Activated CD8-positive, alpha-beta memory T cell treated with anti-CD3 and anti-CD28 coated beads, Interleukin-2, amount 50 U/mL, for 24 hours (primary cell): ENCODE data around the gene BCORL1.
A peak's percentile ranks its signal among the peaks of the same experiment; 100 is the strongest.

Experiments
- DNase-seq: peaks from one replicate; pipeline ENCODE4 v3.0.0-alpha.2; 2020; ENCODE audit errors: extremely low read depth

The BCORL1 gene

GRCh38 chrX:130009658-130010223 is 27.3 kb downstream of the BCORL1 start:
- DNase-seq = no peak

GRCh38 chrX:130012683-130013082 is 30.2 kb downstream of the BCORL1 start:
- no peak for DNase-seq

DNA sequence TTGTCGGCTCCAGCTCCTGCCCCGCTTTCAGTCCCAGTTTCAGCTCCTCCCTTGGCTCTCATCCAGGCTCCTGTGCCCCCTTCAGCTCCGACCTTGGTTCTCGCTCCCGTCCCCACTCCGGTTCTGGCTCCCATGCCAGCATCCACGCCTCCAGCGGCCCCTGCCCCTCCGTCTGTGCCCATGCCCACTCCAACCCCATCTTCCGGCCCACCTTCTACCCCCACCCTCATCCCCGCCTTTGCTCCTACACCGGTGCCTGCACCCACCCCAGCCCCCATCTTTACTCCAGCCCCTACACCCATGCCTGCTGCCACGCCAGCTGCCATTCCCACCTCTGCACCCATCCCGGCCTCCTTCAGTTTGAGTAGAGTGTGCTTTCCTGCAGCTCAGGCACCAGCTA is 31.2 kb downstream of the BCORL1 start:
- DNase-seq = no peak

DNA sequence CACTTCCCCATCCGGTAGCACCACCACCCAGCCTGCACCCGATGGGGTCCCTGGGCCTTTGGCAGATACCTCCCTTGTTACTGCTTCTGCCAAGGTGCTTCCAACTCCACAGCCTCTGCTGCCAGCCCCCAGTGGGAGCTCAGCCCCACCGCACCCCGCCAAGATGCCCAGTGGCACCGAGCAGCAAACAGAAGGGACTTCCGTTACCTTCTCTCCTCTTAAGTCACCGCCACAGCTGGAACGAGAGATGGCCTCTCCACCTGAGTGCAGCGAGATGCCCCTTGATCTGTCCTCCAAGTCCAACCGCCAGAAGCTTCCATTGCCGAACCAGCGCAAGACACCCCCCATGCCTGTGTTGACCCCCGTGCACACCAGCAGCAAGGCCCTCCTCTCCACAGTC is 31.9 kb downstream of the BCORL1 start:
- DNase-seq = no peak

DNA sequence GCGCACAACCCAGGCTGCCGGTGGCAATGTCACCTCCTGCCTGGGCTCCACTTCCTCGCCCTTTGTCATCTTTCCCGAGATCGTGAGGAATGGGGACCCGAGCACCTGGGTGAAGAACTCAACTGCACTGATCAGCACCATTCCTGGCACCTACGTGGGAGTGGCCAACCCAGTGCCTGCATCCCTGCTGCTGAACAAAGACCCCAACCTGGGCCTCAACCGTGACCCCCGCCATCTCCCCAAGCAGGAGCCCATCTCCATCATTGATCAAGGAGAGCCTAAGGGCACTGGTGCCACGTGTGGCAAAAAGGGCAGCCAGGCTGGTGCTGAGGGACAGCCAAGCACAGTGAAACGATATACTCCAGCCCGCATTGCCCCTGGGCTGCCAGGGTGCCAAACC is 32.3 kb downstream of the BCORL1 start:
- no peak for DNase-seq

DNA sequence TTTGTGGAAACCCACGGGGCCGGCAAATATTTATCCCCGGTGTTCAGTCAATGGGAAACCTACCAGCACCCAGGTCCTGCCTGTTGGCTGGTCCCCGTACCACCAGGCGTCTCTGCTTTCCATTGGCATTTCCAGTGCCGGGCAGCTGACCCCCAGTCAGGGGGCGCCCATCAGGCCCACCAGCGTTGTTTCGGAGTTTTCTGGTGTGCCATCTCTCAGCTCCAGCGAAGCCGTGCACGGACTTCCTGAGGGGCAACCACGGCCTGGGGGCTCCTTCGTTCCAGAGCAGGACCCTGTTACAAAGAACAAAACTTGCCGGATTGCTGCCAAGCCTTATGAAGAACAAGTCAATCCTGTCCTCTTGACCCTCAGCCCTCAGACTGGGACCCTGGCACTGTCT is 32.7 kb downstream of the BCORL1 start:
- no peak for DNase-seq

DNA sequence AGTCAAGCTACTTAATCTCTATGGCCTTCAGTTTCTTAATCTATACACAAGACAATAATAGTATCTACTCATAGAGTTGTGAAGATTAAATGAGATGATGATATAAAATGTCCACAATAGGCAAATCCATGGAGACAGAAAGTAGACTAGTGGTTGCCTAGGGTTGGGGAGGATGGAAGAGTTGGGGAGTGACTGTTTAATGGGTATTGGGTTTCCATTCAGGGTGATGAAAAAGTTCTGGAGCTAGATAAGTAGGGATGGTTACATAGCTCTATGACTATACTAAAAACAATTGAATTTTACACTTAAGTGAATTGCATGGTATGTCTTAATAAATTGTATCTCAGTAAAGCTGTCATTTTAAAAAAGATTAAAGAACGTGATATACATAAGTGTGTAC is 35.7 kb downstream of the BCORL1 start:
- DNase-seq = no peak

- DNase-seq = no peak
Measured at GRCh38 chrX:130020661-130021324, 38.4 kb downstream of the BCORL1 start.

GRCh38 chrX:130024127-130024526 is 41.7 kb downstream of the BCORL1 start:
- peak; percentile 28 for DNase-seq

DNA sequence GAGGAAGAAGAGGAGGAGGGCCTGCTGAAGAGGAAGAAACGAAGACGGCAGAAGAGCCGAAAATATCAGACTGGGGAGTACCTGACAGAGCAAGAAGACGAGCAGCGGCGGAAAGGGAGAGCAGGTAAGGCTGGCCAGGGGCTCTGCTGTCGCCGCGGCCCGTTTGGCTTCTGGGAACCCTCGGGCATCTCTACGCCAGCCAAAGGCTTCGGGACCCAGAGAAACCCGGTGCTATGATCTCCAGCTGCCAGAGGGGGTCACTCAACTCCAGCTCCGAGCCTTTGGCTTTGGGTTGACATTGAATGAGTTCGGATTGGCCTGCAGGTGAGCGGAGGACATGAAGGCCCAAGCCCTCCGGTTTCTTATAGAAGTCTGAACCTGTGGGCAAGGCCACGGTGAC is 42.8 kb downstream of the BCORL1 start:
- no peak for DNase-seq

- no peak for DNase-seq
Measured at GRCh38 chrX:130027569-130027968, 45.1 kb downstream of the BCORL1 start.

- peak; percentile 10 for DNase-seq
Measured at GRCh38 chrX:130028196-130028595, 45.8 kb downstream of the BCORL1 start.

DNA sequence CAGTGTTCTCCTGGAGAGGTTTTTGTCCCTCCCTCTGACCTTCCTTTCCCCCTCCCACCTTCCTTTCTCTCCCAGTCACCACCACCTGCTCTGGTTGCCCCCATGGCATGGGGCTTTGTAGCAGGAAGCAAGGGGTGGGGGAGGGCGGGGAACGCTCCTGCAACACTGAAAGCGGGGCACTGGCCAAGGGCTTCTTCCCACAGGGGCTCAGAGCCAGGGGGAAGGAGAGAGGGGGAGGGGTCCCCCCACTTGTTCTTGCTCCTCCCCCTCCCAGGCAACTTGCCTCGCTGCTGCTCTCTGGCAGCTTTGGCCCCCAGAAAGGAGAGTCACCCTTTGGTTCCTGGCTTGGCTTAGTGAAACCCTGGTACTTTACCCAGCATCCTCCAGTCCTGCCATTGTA is 48.4 kb downstream of the BCORL1 start:
- DNase-seq = no peak

GRCh38 chrX:130032552-130032951 is 50.1 kb downstream of the BCORL1 start:
- no peak for DNase-seq

DNA sequence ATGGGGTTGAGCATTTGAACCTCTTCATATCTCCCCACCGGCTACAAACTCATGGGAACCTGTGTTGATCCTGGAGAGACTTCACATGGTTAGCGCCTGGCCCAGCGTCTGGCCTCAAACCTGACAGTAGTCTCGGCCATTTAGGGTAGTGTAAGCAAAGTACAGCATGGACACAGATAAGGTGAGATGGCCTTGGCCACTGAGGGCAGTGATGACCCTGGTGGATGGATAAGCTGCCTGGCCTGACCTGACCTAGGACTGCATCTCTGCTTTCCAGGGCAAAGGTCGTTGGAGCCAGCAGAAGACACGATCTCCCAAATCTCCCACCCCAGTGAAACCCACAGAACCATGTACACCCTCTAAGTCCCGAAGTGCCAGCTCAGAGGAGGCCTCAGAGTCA is 51.7 kb downstream of the BCORL1 start:
- DNase-seq = no peak

DNA sequence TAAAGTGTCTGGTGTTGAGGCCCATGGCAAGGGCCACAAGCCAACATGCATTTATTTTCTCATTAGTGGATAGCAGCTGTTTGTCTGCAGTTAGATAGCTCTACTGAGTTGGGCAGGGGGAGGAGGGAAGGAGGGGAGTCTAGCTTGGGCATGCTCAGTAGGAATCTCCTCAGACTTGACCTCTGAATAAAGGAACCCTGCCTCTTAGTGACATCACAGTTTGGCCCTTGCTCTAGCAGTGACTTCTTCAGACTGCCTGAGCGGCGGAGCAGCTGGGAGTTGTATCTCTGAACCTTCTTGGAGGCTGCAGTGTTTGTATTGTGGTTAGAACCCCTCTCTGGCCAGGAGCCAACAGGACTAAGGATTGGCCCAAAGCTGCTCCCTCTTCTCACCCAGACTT is 57.4 kb downstream of the BCORL1 start:
- no peak for DNase-seq

- no peak for DNase-seq
Measured at GRCh38 chrX:130047416-130047815, 65.0 kb downstream of the BCORL1 start.

DNA sequence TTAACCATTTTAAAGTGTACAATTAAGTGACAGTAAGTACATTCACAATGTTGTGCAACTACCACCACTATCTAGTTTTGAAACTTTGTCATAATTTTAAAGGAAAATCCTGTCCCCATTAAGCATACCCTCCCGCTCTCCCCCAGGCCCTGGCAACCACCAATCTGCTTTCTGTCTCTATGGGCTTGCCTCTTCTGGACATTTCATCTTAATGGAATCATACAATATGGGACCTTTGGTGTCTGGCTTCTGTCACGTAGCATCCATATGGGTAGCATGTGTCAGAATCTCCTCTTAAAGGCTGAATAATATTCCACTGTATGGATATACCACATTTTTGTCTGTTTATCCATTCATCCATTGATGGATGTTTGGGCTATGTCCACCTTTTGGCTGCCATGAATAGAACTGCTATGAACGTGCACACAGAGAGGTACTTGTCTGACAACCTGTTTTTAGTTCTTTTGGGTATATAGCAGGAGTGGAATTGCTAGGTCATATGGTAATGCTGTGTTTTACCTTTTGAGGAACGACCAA is 66.3 kb downstream of the BCORL1 start:
- DNase-seq = no peak

DNA sequence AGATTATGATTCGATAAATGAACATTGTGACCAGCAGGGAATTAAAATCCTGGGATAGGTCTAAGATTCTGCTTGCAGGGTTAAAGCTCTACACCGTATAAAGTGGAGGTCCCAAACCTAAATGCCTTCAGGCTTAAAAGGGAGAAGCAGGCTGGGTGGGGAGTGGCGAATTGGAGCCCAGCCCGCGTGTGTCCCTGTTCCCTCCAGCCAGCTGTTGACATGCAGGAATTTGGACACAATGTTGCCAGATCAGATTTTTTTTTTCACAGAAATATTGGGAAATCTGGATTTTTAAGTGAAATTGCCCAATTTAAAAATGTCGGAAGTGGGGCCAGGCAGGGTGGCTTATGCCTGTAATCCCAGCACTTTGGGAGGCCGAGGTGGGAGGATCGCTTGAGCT is 67.4 kb downstream of the BCORL1 start:
- DNase-seq = no peak

DNA sequence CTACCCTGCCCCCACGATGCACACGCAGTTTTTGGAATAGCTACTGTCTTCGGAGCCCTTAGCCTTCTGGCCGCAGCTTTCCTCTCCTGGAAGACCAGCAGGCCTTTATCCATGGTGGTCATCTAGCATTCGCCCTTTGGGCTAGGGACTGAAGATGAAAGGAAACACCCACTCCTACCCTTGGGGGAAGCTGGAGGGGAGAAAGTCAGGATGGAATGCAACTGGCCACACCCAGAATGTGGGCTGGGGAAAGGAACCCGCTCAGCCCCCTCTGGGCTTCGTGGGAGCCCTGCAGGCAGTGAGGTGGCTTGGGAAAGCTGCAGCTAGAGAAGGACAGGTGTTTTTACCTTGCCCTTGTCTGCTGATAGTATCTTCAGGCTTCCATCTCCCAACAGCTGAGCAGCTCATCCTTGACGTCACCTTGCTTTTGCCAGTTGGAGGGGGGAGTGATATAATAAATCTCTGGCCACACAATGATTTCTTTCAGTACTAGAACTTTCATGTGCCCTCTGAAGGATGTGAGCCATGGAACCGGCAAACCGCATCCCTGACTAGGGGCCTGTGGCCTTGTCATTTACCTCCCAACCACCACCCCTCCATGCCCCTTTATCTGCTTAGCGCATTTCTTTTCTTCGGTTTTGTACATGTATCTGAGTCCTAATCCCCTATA is 68.9 kb downstream of the BCORL1 start:
- no peak for DNase-seq

DNA sequence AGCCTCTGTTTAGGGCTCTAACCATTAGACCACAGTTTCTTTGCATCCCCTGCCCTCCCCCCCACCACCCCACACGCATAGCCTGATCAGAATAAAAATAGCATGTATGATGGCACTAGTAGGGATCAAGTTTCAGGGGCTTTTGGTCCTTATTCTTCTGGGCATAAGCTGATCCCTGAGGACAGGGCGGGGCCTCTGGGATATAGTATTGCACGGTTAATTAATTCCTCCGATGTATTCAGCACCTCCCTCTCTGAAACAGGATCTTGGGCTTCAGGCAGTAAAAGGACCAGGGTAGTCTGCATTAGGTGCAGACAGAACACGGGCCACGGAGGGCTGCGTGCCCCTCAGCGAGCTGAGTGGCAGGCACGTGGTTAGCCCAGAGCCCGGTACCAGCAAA is 70.8 kb downstream of the BCORL1 start:
- no peak for DNase-seq

DNA sequence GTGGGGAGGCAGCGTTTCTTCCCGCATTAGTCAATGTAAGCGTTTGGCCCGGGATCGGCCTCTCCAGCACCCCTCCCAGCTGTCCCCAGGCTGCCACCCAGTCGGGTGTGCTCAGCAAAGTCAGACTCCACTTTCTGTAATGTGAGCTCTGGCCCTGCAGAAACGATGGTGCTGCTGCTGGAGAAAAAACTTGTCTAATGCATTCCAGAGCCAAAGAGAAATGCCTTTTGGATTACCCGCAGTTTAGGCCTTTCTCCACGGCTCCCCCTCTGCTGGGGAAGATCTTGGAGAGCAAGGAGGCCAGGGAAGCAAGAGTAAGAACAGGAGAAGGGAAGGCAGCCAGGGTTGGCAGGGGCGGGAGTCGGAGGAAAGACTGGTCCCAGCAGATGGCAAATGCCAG is 72.7 kb downstream of the BCORL1 start:
- no peak for DNase-seq

- DNase-seq = no peak
Measured at GRCh38 chrX:130055899-130056298, 73.5 kb downstream of the BCORL1 start.
